Trophoblast cell (in vitro differentiated cells and primary cell): Measurements from ENCODE around the gene OR4K14.

Source experiments
- DNase-seq, 2 donors: peaks; one replicate each; pipeline ENCODE4 v3.0.0-alpha.2; 2016
- H2AFZ ChIP-seq: 2 replicates; pipeline ENCODE4 v1.6.1; 2013; ENCODE audit warnings: low read length, moderate library complexity, mild to moderate bottlenecking; ENCODE audit not compliant: insufficient read depth, poor library complexity
- H2AK5ac ChIP-seq: 2 replicates; pipeline ENCODE4 v1.6.1; 2013; ENCODE audit warnings: mild to moderate bottlenecking, low read length
- H2BK120ac ChIP-seq: 2 replicates; pipeline ENCODE4 v1.6.1; 2013; ENCODE audit warnings: low read length, mild to moderate bottlenecking, moderate library complexity; ENCODE audit not compliant: insufficient read depth, poor library complexity
- H2BK12ac ChIP-seq: 2 replicates; pipeline ENCODE4 v1.6.1; 2013; ENCODE audit warnings: mild to moderate bottlenecking, low read length, moderate library complexity
- H2BK5ac ChIP-seq: 2 replicates; pipeline ENCODE4 v1.6.1; 2013; ENCODE audit warnings: low read length, low read depth, moderate library complexity, mild to moderate bottlenecking; ENCODE audit not compliant: poor library complexity
- H3K14ac ChIP-seq: 2 replicates; pipeline ENCODE4 v1.6.1; 2013; ENCODE audit warnings: mild to moderate bottlenecking, low read length
- H3K18ac ChIP-seq: 2 replicates; pipeline ENCODE4 v1.6.1; 2013; ENCODE audit warnings: mild to moderate bottlenecking, low read length
- H3K23ac ChIP-seq: 2 replicates; pipeline ENCODE4 v1.6.1; 2013; ENCODE audit warnings: low read length
- H3K27ac ChIP-seq: 2 replicates; pipeline ENCODE4 v1.5.1; 2013; ENCODE audit warnings: low read depth, mild to moderate bottlenecking, inconsistent platforms, low read length, moderate library complexity
- H3K27me3 ChIP-seq: 2 replicates; pipeline ENCODE4 v1.6.1; 2013; ENCODE audit warnings: inconsistent platforms, mild to moderate bottlenecking, low read length, moderate library complexity; ENCODE audit not compliant: insufficient read depth
- H3K36me3 ChIP-seq, 2 experiments: 1 replicate in 1 of 2; 2 replicates in 1 of 2; pipeline ENCODE4 v1.6.1; 2013; ENCODE audit warnings: low read length in 2 of 2, mild to moderate bottlenecking in 2 of 2, moderate library complexity in 1 of 2; ENCODE audit not compliant: insufficient read depth in 2 of 2, control insufficient read depth in 1 of 2
- H3K4ac ChIP-seq: 2 replicates; pipeline ENCODE4 v1.6.1; 2013; ENCODE audit warnings: low read depth, mild to moderate bottlenecking, low read length, moderate library complexity
- H3K4me1 ChIP-seq, 2 experiments: 1 replicate in 1 of 2; 2 replicates in 1 of 2; pipeline ENCODE4 v1.6.1; 2013; ENCODE audit warnings: low read length in 2 of 2, mild to moderate bottlenecking in 2 of 2, moderate library complexity in 1 of 2; ENCODE audit not compliant: insufficient read depth in 2 of 2, control insufficient read depth in 1 of 2
- H3K4me2 ChIP-seq: 2 replicates; pipeline ENCODE4 v1.6.1; 2013; ENCODE audit warnings: inconsistent platforms, mild to moderate bottlenecking, low read length, moderate library complexity
- H3K4me3 ChIP-seq: 2 replicates; pipeline ENCODE4 v1.5.1; 2013; ENCODE audit warnings: mild to moderate bottlenecking, low read depth, low read length, inconsistent platforms
- H3K79me1 ChIP-seq: one replicate; pipeline ENCODE4 v1.6.1; 2013; ENCODE audit warnings: low read length
- H3K79me2 ChIP-seq: 2 replicates; pipeline ENCODE4 v1.6.1; 2013; ENCODE audit warnings: low read length, mild to moderate bottlenecking; ENCODE audit not compliant: control insufficient read depth, insufficient read depth, poor library complexity
- H3K9ac ChIP-seq: 2 replicates; pipeline ENCODE4 v1.6.1; 2013; ENCODE audit warnings: mild to moderate bottlenecking, low read length
- H3K9me3 ChIP-seq: 2 replicates; pipeline ENCODE4 v1.6.1; 2013; ENCODE audit warnings: low read depth, mild to moderate bottlenecking, control low read depth, inconsistent platforms, low read length; ENCODE audit not compliant: insufficient read depth
- H4K12ac ChIP-seq: 2 replicates; pipeline ENCODE4 v1.6.1; 2013; ENCODE audit warnings: low read depth, mild to moderate bottlenecking, low read length, moderate library complexity
- H4K8ac ChIP-seq: 2 replicates; pipeline ENCODE4 v1.6.1; 2013; ENCODE audit warnings: low read depth, mild to moderate bottlenecking, low read length, moderate library complexity
- H4K91ac ChIP-seq: one replicate; pipeline ENCODE4 v1.6.1; 2013; ENCODE audit warnings: low read depth, mild to moderate bottlenecking, low read length, moderate library complexity
- WGBS: extraction: QIAGEN DNeasy Blood & Tissue Kit; methylation state at CpG from one replicate; pipeline ENCODE4 v1.1.7; 2013; ENCODE audit warnings: missing lambda C conversion rate; ENCODE audit not compliant: insufficient read length, insufficient coverage; ENCODE audit errors: extremely low coverage; 5-methylcytosine and 5-hydroxymethylcytosine counted together

Gene OR4K14

DNA sequence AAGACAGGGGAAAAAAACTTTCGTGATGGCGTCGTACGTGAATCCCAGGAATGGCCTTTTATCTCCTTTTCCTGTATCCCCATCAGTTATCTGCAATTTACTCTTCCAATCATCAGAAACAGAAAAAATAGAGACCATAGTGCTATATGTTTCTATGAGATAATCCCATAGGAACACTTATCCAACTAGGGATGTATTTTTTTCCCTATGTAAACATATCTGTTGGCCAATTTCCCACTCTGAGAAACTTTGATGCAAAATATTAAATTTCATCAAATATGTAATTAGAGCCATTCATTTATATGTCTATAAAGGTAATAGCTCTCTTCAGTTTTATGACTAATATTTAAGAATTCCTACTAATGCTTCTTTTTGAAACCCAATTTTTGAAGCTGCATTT, 16.8 kb upstream of the OR4K14 start, which contains the start of gene OR4K13:
OR4K13 (minus strand) TSS at position 101 of the 400 bp plus-strand sequence. CDS start 1,280 bp downstream, outside the sequence.
- Histone ChIP-seq H3K79me1 (no peaks in the 10 kb centered on the region), H2AK5ac (no peak within 1 kb of the TSS), H4K8ac (no peak within 1 kb of the TSS), H3K9ac (no peak within 1 kb of the TSS), H3K4me3 (no peak within 1 kb of the TSS), H4K12ac (no peak within 1 kb of the TSS), H3K27me3 (no peaks in the 10 kb centered on the region), H3K4me1 (no peaks in the 10 kb centered on the region), H3K14ac (no peak within 1 kb of the TSS), H2BK12ac (no peak within 1 kb of the TSS), H4K91ac (no peak within 1 kb of the TSS), H3K23ac (no peak within 1 kb of the TSS), H2BK5ac (no peak within 1 kb of the TSS), H3K79me2 (no peaks in the 10 kb centered on the region), H3K27ac (no peak within 1 kb of the TSS), H3K4me2 (no peak within 1 kb of the TSS), H2BK120ac (no peak within 1 kb of the TSS), H2AFZ (no peak within 1 kb of the TSS), H3K18ac (no peak within 1 kb of the TSS), H3K9me3 (peaks cover 10% of the 10 kb centered on the region), H3K36me3 (no peaks in the 10 kb centered on the region), H3K4ac (no peak within 1 kb of the TSS)
- no peak for DNase-seq
- no CpG with 5 or more reads among the region's 4 CpGs for WGBS

DNA sequence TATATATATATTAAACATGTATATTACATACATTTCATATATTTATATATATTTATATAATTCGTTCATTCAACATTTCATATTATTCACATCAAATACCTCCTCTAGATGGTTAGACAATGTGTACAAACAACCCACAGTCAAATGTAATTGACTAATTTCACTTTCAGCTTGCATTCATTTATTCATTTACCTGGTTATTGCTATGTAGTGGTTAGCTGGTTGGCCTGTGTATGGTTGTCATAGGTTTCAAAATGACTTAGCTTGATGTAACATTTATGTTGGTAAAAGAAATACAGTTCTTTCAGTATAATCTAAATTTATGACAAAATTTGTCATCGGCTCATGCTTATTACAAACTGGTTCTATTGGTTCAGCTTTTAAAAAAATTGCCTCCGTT, 16.3 kb upstream of the OR4K14 start:
- Histone ChIP-seq H3K18ac (no peak overlapping the region), H3K4ac (no peak overlapping the region), H3K14ac (no peak overlapping the region), H3K79me2 (no peaks in the 10 kb centered on the region), H3K79me1 (no peaks in the 10 kb centered on the region), H2BK120ac (no peak overlapping the region), H2BK5ac (no peak overlapping the region), H3K27ac (no peak overlapping the region), H3K4me1 (no peaks in the 10 kb centered on the region), H2AK5ac (no peak overlapping the region), H3K4me3 (no peak overlapping the region), H3K9me3 (peaks cover 13% of the 10 kb centered on the region), H3K4me2 (no peak overlapping the region), H4K8ac (no peak overlapping the region), H2BK12ac (no peak overlapping the region), H3K23ac (no peak overlapping the region), H2AFZ (no peak overlapping the region), H4K91ac (no peak overlapping the region), H3K36me3 (no peaks in the 10 kb centered on the region), H4K12ac (no peak overlapping the region), H3K27me3 (no peaks in the 10 kb centered on the region), H3K9ac (no peak overlapping the region)
- DNase-seq, result no peak
- WGBS, result no CpG with 5 or more reads among the region's 3 CpGs

DNA sequence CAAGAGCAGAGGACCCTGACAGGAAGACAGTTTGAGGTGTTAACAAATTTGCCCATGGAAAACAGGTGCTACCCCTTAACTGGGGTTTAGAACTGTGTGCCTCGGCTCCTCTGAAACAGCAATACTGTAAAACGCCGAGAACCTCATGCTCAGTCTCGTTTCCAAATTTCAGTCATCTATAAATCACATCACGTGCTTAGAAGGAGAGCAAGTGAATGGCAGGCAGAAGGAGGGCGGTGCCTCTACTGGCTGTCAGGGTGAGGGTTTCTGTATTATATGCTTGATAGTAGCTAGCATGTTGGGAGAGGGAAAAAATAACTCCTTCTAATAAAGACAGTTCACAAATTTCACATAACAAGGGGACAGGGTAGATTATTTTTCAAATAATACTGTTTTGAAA, 12.0 kb upstream of the OR4K14 start:
- Histone ChIP-seq H3K23ac (no peak overlapping the region), H4K8ac (no peak overlapping the region), H3K4ac (no peak overlapping the region), H3K18ac (no peak overlapping the region), H2AFZ (no peak overlapping the region), H2BK120ac (no peak overlapping the region), H3K79me2 (no peaks in the 10 kb centered on the region), H3K9ac (no peak overlapping the region), H3K4me3 (no peak overlapping the region), H3K27me3 (no peaks in the 10 kb centered on the region), H4K12ac (no peak overlapping the region), H3K36me3 (no peaks in the 10 kb centered on the region), H2AK5ac (no peak overlapping the region), H3K4me2 (no peak overlapping the region), H3K79me1 (no peaks in the 10 kb centered on the region), H2BK5ac (no peak overlapping the region), H4K91ac (no peak overlapping the region), H3K4me1 (no peaks in the 10 kb centered on the region), H3K27ac (no peak overlapping the region), H3K9me3 (peaks cover 13% of the 10 kb centered on the region), H3K14ac (no peak overlapping the region), H2BK12ac (no peak overlapping the region)
- DNase-seq, result no peak
- no CpG with 5 or more reads among the region's 6 CpGs for WGBS

DNA sequence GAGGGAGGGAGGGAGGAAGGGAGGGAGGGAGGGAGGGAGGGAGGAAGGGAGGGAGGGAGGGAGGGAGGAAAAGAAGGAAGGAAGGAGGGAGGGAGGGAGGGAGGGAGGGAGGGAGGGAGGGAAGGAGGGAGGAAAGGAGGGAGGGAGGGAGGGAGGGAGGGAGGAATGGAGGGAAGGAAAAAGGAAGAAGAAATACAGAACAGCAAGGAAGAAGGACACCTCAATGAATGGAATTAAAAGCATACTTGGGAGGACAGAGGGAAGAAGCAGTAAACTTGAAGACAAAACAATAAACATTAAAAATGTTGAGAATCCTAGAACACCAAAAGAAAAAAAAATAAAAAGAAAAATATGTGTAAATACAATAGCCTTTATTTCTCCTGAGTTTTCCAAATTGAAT, 11.0 kb downstream of the OR4K14 start:
- DNase-seq, result no peak
- Histone ChIP-seq H3K4ac (no peak overlapping the region), H3K18ac (no peak overlapping the region), H3K36me3 (no peaks in the 10 kb centered on the region), H3K23ac (no peak overlapping the region), H3K14ac (no peak overlapping the region), H2BK12ac (no peak overlapping the region), H3K4me1 (no peaks in the 10 kb centered on the region), H3K9me3 (peaks cover 5% of the 10 kb centered on the region), H3K9ac (no peak overlapping the region), H2AFZ (no peak overlapping the region), H3K79me1 (no peaks in the 10 kb centered on the region), H3K4me3 (no peak overlapping the region), H3K4me2 (no peak overlapping the region), H3K27me3 (no peaks in the 10 kb centered on the region), H2BK5ac (no peak overlapping the region), H4K8ac (no peak overlapping the region), H4K91ac (no peak overlapping the region), H2AK5ac (no peak overlapping the region), H2BK120ac (no peak overlapping the region), H4K12ac (no peak overlapping the region), H3K27ac (no peak overlapping the region), H3K79me2 (no peaks in the 10 kb centered on the region)
